ENCODE measurements around the gene ADGRG3.

The ADGRG3 gene

GRCh38 chr16:57661936-57662906, 5.9 kb upstream of the ADGRG3 start:
- Histone ChIP-seq H3K36me3 (ENCODE audit: control insufficient read depth in 2 of 2, insufficient read depth in 1 of 2, low read length in 2 of 2) (no peaks in the 10 kb centered on the region), H3K9me3 (ENCODE audit: control insufficient read depth, insufficient read depth, low read depth, low read length) (no peaks in the 10 kb centered on the region), H3K4me1 (ENCODE audit: control insufficient read depth, insufficient read depth, low read length) (no peaks in the 10 kb centered on the region), H3K4me3 (ENCODE audit: low read depth, low read length) (no peak overlapping the region), H3K27ac (ENCODE audit: extremely low read depth, low read depth, low read length) (no peak overlapping the region)
- ChIA-PET POLR2A (no interaction called here), CTCF (interaction anchor here (0.7 to 1.6 kb wide), 2 partner anchors 14 to 62 kb away, joined by 3 to 4 read pairs; no protein-coding TSS in a partner anchor)
- TF ChIP-seq TRIM28 (IDR thresholded peaks at IDR 0.05; ENCODE audit: borderline replicate concordance, low read length) (no peak), BCL6B (tag by site-specific recombination; IDR thresholded peaks at IDR 0.05) (no peak), ZNF548 (tag by site-specific recombination; IDR thresholded peaks at IDR 0.05) (no peak), ZNF585B (tag by site-specific recombination; IDR thresholded peaks at IDR 0.05) (no peak), ZNF555 (tag by site-specific recombination; conservative IDR thresholded peaks at IDR 0.05) (no peak), ZNF248 (tag by site-specific recombination; IDR thresholded peaks at IDR 0.05) (no peak), PRDM2 (tag by site-specific recombination; IDR thresholded peaks at IDR 0.05; ENCODE audit: borderline replicate concordance) (no peak), ZNF449 (tag by site-specific recombination; IDR thresholded peaks at IDR 0.05) (no peak), ZNF701 (tag by site-specific recombination; IDR thresholded peaks at IDR 0.05) (no peak), ZNF561 (tag by site-specific recombination; IDR thresholded peaks at IDR 0.05; ENCODE audit: borderline replicate concordance) (no peak), ZNF660 (tag by site-specific recombination; IDR thresholded peaks at IDR 0.05) (no peak), SCRT2 (tag by site-specific recombination; IDR thresholded peaks at IDR 0.05) (no peak), ZNF530 (tag by site-specific recombination; IDR thresholded peaks at IDR 0.05; ENCODE audit: low read depth) (no peak), ZNF48 (tag by site-specific recombination; IDR thresholded peaks at IDR 0.05) (no peak), BCL11B (tag by site-specific recombination; IDR thresholded peaks at IDR 0.05; ENCODE audit: low read depth) (no peak), SP3 (tag by site-specific recombination; IDR thresholded peaks at IDR 0.05) (no peak), ZSCAN5A (tag by site-specific recombination; IDR thresholded peaks at IDR 0.05) (no peak), ZNF830 (tag by site-specific recombination; IDR thresholded peaks at IDR 0.05; ENCODE audit: low read depth) (no peak), TCF7L2 (IDR thresholded peaks at IDR 0.05; ENCODE audit: borderline replicate concordance, low read depth, low read length) (no peak)
